ENCODE results near the gene BRWD1. TPM values are rescaled to one million over a fixed set of nuclear protein-coding genes. Genes with fewer than 3 reads are reported as not detected.
A peak's percentile ranks its signal among the peaks of the same experiment; 100 is the strongest.

BRWD1 gene
- total and polyA plus RNA-seq, 9 donors: 21.9 to 49.0 (median 29.6) TPM

- Histone ChIP-seq H3K27ac (ENCODE audit: low read length) (no peak overlapping the region), H3K4me1 (ENCODE audit: control insufficient read depth, insufficient read depth, low read length) (no peaks in the 10 kb centered on the region), H3K4me3 (ENCODE audit: low read length) (no peak overlapping the region), H3K27me3 (ENCODE audit: control insufficient read depth, insufficient read depth, low read length) (no peaks in the 10 kb centered on the region), H3K36me3 (ENCODE audit: control insufficient read depth, insufficient read depth, low read length) (peaks cover 40% of the 10 kb centered on the region), H3K9me3 (replicated peaks; ENCODE audit: control insufficient read depth, low read depth, low read length) (peaks cover 10% of the 10 kb centered on the region)
- DNase-seq: no peak
- no CpG with 5 or more reads among the region's 3 CpGs for WGBS (ENCODE audit: insufficient coverage)
Observed at GRCh38 chr21:39300587-39300986, 12.8 kb downstream of the BRWD1 start.

GRCh38 chr21:39296891-39297290 is 16.5 kb downstream of the BRWD1 start:
- WGBS (ENCODE audit: insufficient coverage): no CpG with 5 or more reads among the region's 2 CpGs
- Histone ChIP-seq H3K36me3 (ENCODE audit: control insufficient read depth, insufficient read depth, low read length) (peaks cover 28% of the 10 kb centered on the region), H3K9me3 (replicated peaks; ENCODE audit: control insufficient read depth, low read depth, low read length) (peaks cover 10% of the 10 kb centered on the region), H3K4me3 (ENCODE audit: low read length) (no peak overlapping the region), H3K4me1 (ENCODE audit: control insufficient read depth, insufficient read depth, low read length) (no peaks in the 10 kb centered on the region), H3K27me3 (ENCODE audit: control insufficient read depth, insufficient read depth, low read length) (no peaks in the 10 kb centered on the region), H3K27ac (ENCODE audit: low read length) (no peak overlapping the region)
- DNase-seq: no peak

GRCh38 chr21:39288987-39289386 is 24.4 kb downstream of the BRWD1 start:
- Histone ChIP-seq H3K36me3 (ENCODE audit: control insufficient read depth, insufficient read depth, low read length) (peaks cover 28% of the 10 kb centered on the region), H3K27me3 (ENCODE audit: control insufficient read depth, insufficient read depth, low read length) (no peaks in the 10 kb centered on the region), H3K27ac (ENCODE audit: low read length) (no peak overlapping the region), H3K4me1 (ENCODE audit: control insufficient read depth, insufficient read depth, low read length) (no peaks in the 10 kb centered on the region), H3K4me3 (ENCODE audit: low read length) (no peak overlapping the region), H3K9me3 (replicated peaks; ENCODE audit: control insufficient read depth, low read depth, low read length) (peaks cover 2% of the 10 kb centered on the region)
- WGBS (ENCODE audit: insufficient coverage): no CpG with 5 or more reads among the region's 1 CpG
- no peak for DNase-seq

GRCh38 chr21:39282911-39283310 is 30.5 kb downstream of the BRWD1 start:
- no CpG with 5 or more reads among the region's 6 CpGs for whole genome bisulfite sequencing (ENCODE audit: insufficient coverage)
- no peaks in the 10 kb centered on the region for H3K9me3 ChIP-seq (replicated peaks; ENCODE audit: control insufficient read depth, low read depth, low read length)
- H3K4me1 ChIP-seq (ENCODE audit: control insufficient read depth, insufficient read depth, low read length): no peaks in the 10 kb centered on the region
- no peak overlapping the region for H3K4me3 ChIP-seq (ENCODE audit: low read length)
- H3K27ac ChIP-seq (ENCODE audit: low read length): no peak overlapping the region
- H3K36me3 ChIP-seq (ENCODE audit: control insufficient read depth, insufficient read depth, low read length): peaks cover 18% of the 10 kb centered on the region
- no peak for DNase-seq
- H3K27me3 ChIP-seq (ENCODE audit: control insufficient read depth, insufficient read depth, low read length): no peaks in the 10 kb centered on the region

- Histone ChIP-seq H3K4me3 (ENCODE audit: low read length) (no peak overlapping the region), H3K4me1 (ENCODE audit: control insufficient read depth, insufficient read depth, low read length) (no peaks in the 10 kb centered on the region), H3K36me3 (ENCODE audit: control insufficient read depth, insufficient read depth, low read length) (peaks cover 17% of the 10 kb centered on the region), H3K27ac (ENCODE audit: low read length) (no peak overlapping the region), H3K9me3 (replicated peaks; ENCODE audit: control insufficient read depth, low read depth, low read length) (no peaks in the 10 kb centered on the region), H3K27me3 (ENCODE audit: control insufficient read depth, insufficient read depth, low read length) (no peaks in the 10 kb centered on the region)
- DNase-seq: no peak
- WGBS (ENCODE audit: insufficient coverage): no CpG with 5 or more reads among the region's 6 CpGs
Observed at GRCh38 chr21:39281853-39282252, 31.6 kb downstream of the BRWD1 start.

GRCh38 chr21:39281207-39281606 is 32.2 kb downstream of the BRWD1 start:
- 94% methylated on average over 5 of the region's 8 CpGs for WGBS (ENCODE audit: insufficient coverage)
- Histone ChIP-seq H3K36me3 (ENCODE audit: control insufficient read depth, insufficient read depth, low read length) (peaks cover 17% of the 10 kb centered on the region), H3K27ac (ENCODE audit: low read length) (no peak overlapping the region)

GRCh38 chr21:39269620-39270019 is 43.8 kb downstream of the BRWD1 start:
- H3K36me3 ChIP-seq (ENCODE audit: control insufficient read depth, insufficient read depth, low read length): peaks cover 35% of the 10 kb centered on the region
- H3K4me3 ChIP-seq (ENCODE audit: low read length): no peak overlapping the region
- no peaks in the 10 kb centered on the region for H3K27me3 ChIP-seq (ENCODE audit: control insufficient read depth, insufficient read depth, low read length)
- no peaks in the 10 kb centered on the region for H3K9me3 ChIP-seq (replicated peaks; ENCODE audit: control insufficient read depth, low read depth, low read length)
- no peak overlapping the region for H3K27ac ChIP-seq (ENCODE audit: low read length)
- no peaks in the 10 kb centered on the region for H3K4me1 ChIP-seq (ENCODE audit: control insufficient read depth, insufficient read depth, low read length)
- DNase-seq: no peak
- no CpG with 5 or more reads among the region's 2 CpGs for WGBS (ENCODE audit: insufficient coverage)

More at GRCh38 chr21:39281207-39281606, 32.2 kb downstream of the BRWD1 start:
- Histone ChIP-seq H3K4me1 (ENCODE audit: control insufficient read depth, insufficient read depth, low read length) (no peaks in the 10 kb centered on the region), H3K27me3 (ENCODE audit: control insufficient read depth, insufficient read depth, low read length) (no peaks in the 10 kb centered on the region), H3K4me3 (ENCODE audit: low read length) (no peak overlapping the region), H3K9me3 (replicated peaks; ENCODE audit: control insufficient read depth, low read depth, low read length) (no peaks in the 10 kb centered on the region)
- no peak for DNase-seq

- DNase-seq: no peak
- WGBS (ENCODE audit: insufficient coverage): no CpG with 5 or more reads among the region's 2 CpGs
- Histone ChIP-seq H3K27me3 (ENCODE audit: control insufficient read depth, insufficient read depth, low read length) (no peaks in the 10 kb centered on the region), H3K36me3 (ENCODE audit: control insufficient read depth, insufficient read depth, low read length) (peaks cover 30% of the 10 kb centered on the region), H3K9me3 (replicated peaks; ENCODE audit: control insufficient read depth, low read depth, low read length) (no peaks in the 10 kb centered on the region), H3K4me1 (ENCODE audit: control insufficient read depth, insufficient read depth, low read length) (no peaks in the 10 kb centered on the region), H3K4me3 (ENCODE audit: low read length) (no peak overlapping the region), H3K27ac (ENCODE audit: low read length) (no peak overlapping the region)
Observed at GRCh38 chr21:39265603-39266002, 47.8 kb downstream of the BRWD1 start.

- no peak overlapping the region for H3K4me3 ChIP-seq (ENCODE audit: low read length)
- WGBS (ENCODE audit: insufficient coverage): no CpG with 5 or more reads among the region's 2 CpGs
Observed at GRCh38 chr21:39263372-39263771, 50.1 kb downstream of the BRWD1 start.

GRCh38 chr21:39258207-39258606 is 55.2 kb downstream of the BRWD1 start:
- no peak overlapping the region for H3K27ac ChIP-seq (ENCODE audit: low read length)
- no peaks in the 10 kb centered on the region for H3K4me1 ChIP-seq (ENCODE audit: control insufficient read depth, insufficient read depth, low read length)
- H3K4me3 ChIP-seq (ENCODE audit: low read length): no peak overlapping the region
- DNase-seq: no peak
- H3K36me3 ChIP-seq (ENCODE audit: control insufficient read depth, insufficient read depth, low read length): peaks cover 24% of the 10 kb centered on the region
- 49% methylated on average over 2 of the region's 4 CpGs for WGBS (ENCODE audit: insufficient coverage)
- no peaks in the 10 kb centered on the region for H3K9me3 ChIP-seq (replicated peaks; ENCODE audit: control insufficient read depth, low read depth, low read length)
- no peaks in the 10 kb centered on the region for H3K27me3 ChIP-seq (ENCODE audit: control insufficient read depth, insufficient read depth, low read length)

More at GRCh38 chr21:39263372-39263771, 50.1 kb downstream of the BRWD1 start:
- H3K36me3 ChIP-seq (ENCODE audit: control insufficient read depth, insufficient read depth, low read length): peaks cover 29% of the 10 kb centered on the region
- H3K27me3 ChIP-seq (ENCODE audit: control insufficient read depth, insufficient read depth, low read length): no peaks in the 10 kb centered on the region
- no peaks in the 10 kb centered on the region for H3K4me1 ChIP-seq (ENCODE audit: control insufficient read depth, insufficient read depth, low read length)
- no peak for DNase-seq
- no peaks in the 10 kb centered on the region for H3K9me3 ChIP-seq (replicated peaks; ENCODE audit: control insufficient read depth, low read depth, low read length)
- no peak overlapping the region for H3K27ac ChIP-seq (ENCODE audit: low read length)

GRCh38 chr21:39251326-39251725 is 62.1 kb downstream of the BRWD1 start:
- WGBS (ENCODE audit: insufficient coverage): no CpG with 5 or more reads among the region's 3 CpGs
- Histone ChIP-seq H3K27me3 (ENCODE audit: control insufficient read depth, insufficient read depth, low read length) (no peaks in the 10 kb centered on the region), H3K27ac (ENCODE audit: low read length) (no peak overlapping the region), H3K4me3 (ENCODE audit: low read length) (no peak overlapping the region), H3K4me1 (ENCODE audit: control insufficient read depth, insufficient read depth, low read length) (peaks cover 2% of the 10 kb centered on the region), H3K9me3 (replicated peaks; ENCODE audit: control insufficient read depth, low read depth, low read length) (no peaks in the 10 kb centered on the region), H3K36me3 (ENCODE audit: control insufficient read depth, insufficient read depth, low read length) (peaks cover 27% of the 10 kb centered on the region)
- peak; percentile 16 for DNase-seq

All from muscle of leg (tissue), 11 donors.